SIG-M5 (cell line): Measurements from ENCODE around the gene BHLHE23.

Experiments used
- DNase-seq: peaks from one replicate; lab custom pipeline; 2025; lab: John Stamatoyannopoulos, UW

BHLHE23 gene

GRCh38 chr20:63025534-63026331 is 19.0 kb upstream of the BHLHE23 start:
- DNase-seq = no peak

- DNase-seq = no peak
These were observed 18.0 kb upstream of the BHLHE23 start for GRCh38 chr20:63024573-63025392.

- no peak for DNase-seq
These were observed 17.3 kb upstream of the BHLHE23 start for GRCh38 chr20:63023936-63024571.

- DNase-seq = no peak
These were observed 16.5 kb upstream of the BHLHE23 start for GRCh38 chr20:63023071-63023935.

- DNase-seq = no peak
These were observed 15.7 kb upstream of the BHLHE23 start for GRCh38 chr20:63022501-63022900.

GRCh38 chr20:63021356-63022321 is 14.9 kb upstream of the BHLHE23 start:
- DNase-seq = no peak

GRCh38 chr20:63020681-63021080 is 13.9 kb upstream of the BHLHE23 start:
- no peak for DNase-seq

- DNase-seq = no peak
These were observed 11.2 kb upstream of the BHLHE23 start for GRCh38 chr20:63017826-63018411.

- DNase-seq = no peak
These were observed 10.5 kb upstream of the BHLHE23 start for GRCh38 chr20:63017076-63017825.

GRCh38 chr20:63016514-63017075 is 9.8 kb upstream of the BHLHE23 start:
- DNase-seq = no peak

- no peak for DNase-seq
These were observed 9.0 kb upstream of the BHLHE23 start for GRCh38 chr20:63015662-63016361.

GRCh38 chr20:63015147-63015661 is 8.4 kb upstream of the BHLHE23 start:
- DNase-seq = no peak

- no peak for DNase-seq
These were observed 7.9 kb upstream of the BHLHE23 start for GRCh38 chr20:63014710-63015109.

- DNase-seq = no peak
These were observed 7.5 kb upstream of the BHLHE23 start for GRCh38 chr20:63014287-63014686.

GRCh38 chr20:63013207-63013606 is 6.4 kb upstream of the BHLHE23 start:
- no peak for DNase-seq

GRCh38 chr20:63011798-63012197 is 5.0 kb upstream of the BHLHE23 start:
- DNase-seq = no peak

- DNase-seq = no peak
These were observed 3.4 kb upstream of the BHLHE23 start for GRCh38 chr20:63009988-63010769.
